ENCODE measurements around the gene MPLKIP. TPM values are rescaled to one million over a fixed set of nuclear protein-coding genes. Genes with fewer than 3 reads are reported as not detected.

MPLKIP gene
- total and polyA plus RNA-seq, 2 of the 4 experiments (the other 2 are of a cell fraction) = 12.7 to 28.9 TPM

- no peak overlapping the region for H4K8ac ChIP-seq (ENCODE audit: low read depth in 2 of 2, low read length in 2 of 2)
- intact Hi-C loops (cut with micrococcal nuclease) = no loop called here
- H3K9ac ChIP-seq (ENCODE audit: low read depth, low read length) = no peak overlapping the region
- no peak overlapping the region for H2BK5ac ChIP-seq (ENCODE audit: low read depth, low read length, poor library complexity, severe bottlenecking)
- no peak overlapping the region for H2AFZ ChIP-seq (replicated peaks; ENCODE audit: low read length, poor library complexity)
- no peak overlapping the region for H3K14ac ChIP-seq (replicated peaks; ENCODE audit: low read depth, low read length)
- dilution Hi-C loops (cut with HindIII; ENCODE audit: low sequenced_read_pairs, unreplicated experiment) = no loop called here
- H4K91ac ChIP-seq (ENCODE audit: insufficient read depth, low read depth, low read length) = no peak overlapping the region
- no peak overlapping the region for H3K23ac ChIP-seq (ENCODE audit: low read depth, low read length)
- H3K9me3 ChIP-seq (ENCODE audit: control insufficient read depth, insufficient read depth, low read length) = no peaks in the 10 kb centered on the region
- no peaks in the 10 kb centered on the region for H3K4me1 ChIP-seq (ENCODE audit: control insufficient read depth, insufficient read depth, low read length)
- in situ Hi-C loops (cut with MboI; ENCODE audit: low sequenced_read_pairs) = no loop called here
- H2AK9ac ChIP-seq (replicated peaks; ENCODE audit: low read depth, low read length, poor library complexity) = no peak overlapping the region
- TF ChIP-seq MAZ (IDR thresholded peaks at IDR 0.05; ENCODE audit: borderline replicate concordance, low read depth, low read length) (no peak), POLR2A (IDR thresholded peaks at IDR 0.05; ENCODE audit: low read depth, low read length) (no peak), NFE2L2 (IDR thresholded peaks at IDR 0.05; ENCODE audit: low read depth, low read length) (no peak), MAFK (IDR thresholded peaks at IDR 0.05; ENCODE audit: low read depth, low read length) (no peak)
- no peak overlapping the region for H2BK15ac ChIP-seq (ENCODE audit: low read depth, low read length)
- BruUV-seq (replicated peaks) = no TSS peak
- no peak overlapping the region for H2BK120ac ChIP-seq (ENCODE audit: low read depth, low read length)
- no peaks in the 10 kb centered on the region for H3K27me3 ChIP-seq (ENCODE audit: control insufficient read depth, insufficient read depth, low read length)
- H3K56ac ChIP-seq (ENCODE audit: extremely low read depth, insufficient read depth, low read length) = no peak overlapping the region
- H3K27ac ChIP-seq (ENCODE audit: insufficient read depth, low read length) = no peak overlapping the region
- CTCF ChIA-PET = no interaction called here
- no peak overlapping the region for H3K4me3 ChIP-seq (ENCODE audit: insufficient read depth, low read depth, low read length)
- H3K36me3 ChIP-seq (ENCODE audit: control insufficient read depth, insufficient read depth, low read length) = no peaks in the 10 kb centered on the region
- H4K5ac ChIP-seq (ENCODE audit: low read depth, low read length) = no peak overlapping the region
- H2BK20ac ChIP-seq (ENCODE audit: low read depth, low read length) = no peak overlapping the region
- H4K20me1 ChIP-seq (ENCODE audit: insufficient read depth, low read length) = no peaks in the 10 kb centered on the region
- H3K79me1 ChIP-seq (ENCODE audit: low read depth in 1 of 2, low read length in 2 of 2) = no peaks in the 10 kb centered on the region
- WGBS, 2 experiments (ENCODE audit: extremely low coverage in 2 of 2, insufficient read length in 1 of 2) = 100% methylated on average over 1 of the region's 4 CpGs; no CpG with 5 or more reads in 1 of the 2 experiments
- DNase-seq = no peak
- no peak overlapping the region for H2AK5ac ChIP-seq (ENCODE audit: low read depth, low read length)
- no peak for ATAC-seq (ENCODE audit: low read depth)
- POLR2A ChIA-PET (ENCODE audit: unreplicated experiment) = no interaction called here
- no peak overlapping the region for H3K4ac ChIP-seq (ENCODE audit: low read depth, low read length)
- H3K4me2 ChIP-seq (ENCODE audit: low read depth, low read length) = no peak overlapping the region
- no peaks in the 10 kb centered on the region for H3K9me1 ChIP-seq (ENCODE audit: insufficient read depth, low read length)
- H3K18ac ChIP-seq (ENCODE audit: low read depth, low read length) = no peak overlapping the region
These were observed 48.0 kb upstream of the MPLKIP start for GRCh38 chr7:40182452-40182851.

Measured in IMR-90 (cell line).